GM12878 (cell line): ENCODE measurements around the gene MORC3. TPM values are rescaled to one million over a fixed set of nuclear protein-coding genes. Genes with fewer than 3 reads are reported as not detected.
A peak's percentile ranks its signal among the peaks of the same experiment; 100 is the strongest.

Source experiments
- ASH2L ChIP-seq: fragments of 300-600, 200-600 bp; sonication (generic); IDR thresholded peaks from 2 replicates; pipeline ENCODE4 v1.6.1; 2017; ENCODE audit warnings: low read depth, mild to moderate bottlenecking, borderline replicate concordance
- ATF7 ChIP-seq: fragments of 450-650 bp; IDR thresholded peaks from 2 replicates; pipeline ENCODE4 v1.6.1; 2016; ENCODE audit warnings: low read depth, mild to moderate bottlenecking
- BACH1 ChIP-seq: fragments of 450-650 bp; IDR thresholded peaks from 2 replicates; pipeline ENCODE4 v1.6.1; 2017; ENCODE audit warnings: mild to moderate bottlenecking, borderline replicate concordance
- BRCA1 ChIP-seq: IDR thresholded peaks from 2 replicates; pipeline ENCODE4 v1.6.1; 2011; ENCODE audit warnings: low read depth, low read length, improper control_type of control experiment
- CHD2 ChIP-seq: IDR thresholded peaks from 2 replicates; pipeline ENCODE4 v1.6.1; 2011; ENCODE audit warnings: low read depth, low read length, improper control_type of control experiment, borderline replicate concordance
- EP300 ChIP-seq, 2 experiments: fragments of 150-350 bp in 1 of 2; IDR thresholded peaks; 2 replicates each; pipeline ENCODE4 v1.6.1; 2011 to 2012; ENCODE audit warnings: low read depth in 2 of 2, low read length in 2 of 2, borderline replicate concordance in 1 of 2, improper control_type of control experiment in 1 of 2, inconsistent platforms in 1 of 2; ENCODE audit not compliant: control insufficient read depth in 1 of 2
- IRF4 ChIP-seq: IDR thresholded peaks from 2 replicates; pipeline ENCODE4 v1.6.1; 2011; ENCODE audit warnings: low read depth, low read length
- NFXL1 ChIP-seq: fragments of 450-650 bp; IDR thresholded peaks from 2 replicates; pipeline ENCODE4 v1.6.1; 2017; ENCODE audit warnings: antibody characterized with exemption, mild to moderate bottlenecking, borderline replicate concordance
- POLR2A ChIP-seq: IDR thresholded peaks from 2 replicates; pipeline ENCODE4 v1.6.1; 2011; ENCODE audit warnings: low read depth, mild to moderate bottlenecking, low read length
- RAD21 ChIP-seq: IDR thresholded peaks from 2 replicates; pipeline ENCODE4 v1.6.1; 2011; ENCODE audit warnings: mild to moderate bottlenecking, low read depth, low read length, moderate library complexity; ENCODE audit not compliant: insufficient read depth
- RB1 ChIP-seq: fragments of 450-650 bp; formaldehyde crosslinking; IDR thresholded peaks from 2 replicates; pipeline ENCODE4 v1.6.1; 2017; ENCODE audit warnings: mild to moderate bottlenecking, borderline replicate concordance
- RELA ChIP-seq: fragments of 450-650 bp; IDR thresholded peaks from 2 replicates; pipeline ENCODE4 v1.8.0; 2014; ENCODE audit warnings: borderline replicate concordance; ENCODE audit not compliant: partially characterized antibody
- SMAD5 ChIP-seq: IDR thresholded peaks from 2 replicates; pipeline ENCODE4 v1.6.1; 2016; ENCODE audit warnings: antibody characterized with exemption, low read depth
- SREBF1 ChIP-seq: IDR thresholded peaks from 2 replicates; pipeline ENCODE4 v1.6.1; 2012; ENCODE audit warnings: mild to moderate bottlenecking, low read length
- SREBF2 ChIP-seq: IDR thresholded peaks from 2 replicates; pipeline ENCODE4 v1.6.1; 2012; ENCODE audit warnings: mild to moderate bottlenecking, low read length
- STAT1 ChIP-seq: fragments of 450-650 bp; conservative IDR thresholded peaks from 2 replicates; pipeline ENCODE4 v1.6.1; 2014; ENCODE audit warnings: antibody characterized with exemption, mild to moderate bottlenecking
- WRNIP1 ChIP-seq: IDR thresholded peaks from 2 replicates; pipeline ENCODE4 v1.6.1; 2011; ENCODE audit warnings: low read depth, low read length, improper control_type of control experiment, borderline replicate concordance
- ZNF622 ChIP-seq: fragments of 450-650 bp; IDR thresholded peaks from 2 replicates; pipeline ENCODE4 v1.6.1; 2017; ENCODE audit warnings: mild to moderate bottlenecking, inconsistent platforms
- polyA plus RNA-seq, 11 experiments: library from polyadenylated mRNA; depleted of rRNA in 4 of 11; unstranded in 6 of 11; stranded (reverse) in 5 of 11; fragments of >200 nt; fragmentation: Nextera tagmentation in 4 of 11; fragmentation: Illumina TruSeq in 1 of 11; extraction: Ambion mirVana in 4 of 11; extraction: Trizol in 1 of 11; gene quantifications; 1 replicate in 1 of 11; 2 replicates in 10 of 11; pipeline versions ENCODE4 v1.2.1 to v1.2.3, GENCODE V29; 2011 to 2016; ENCODE audit warnings: inconsistent platforms in 2 of 11, missing spikeins in 2 of 11, low read depth in 1 of 11
- total RNA-seq, 4 experiments: library from RNA; depleted of rRNA in 3 of 4; stranded (reverse); fragments of >200 nt in 3 of 4; fragmentation: Illumina TruSeq in 1 of 4; extraction: Trizol in 1 of 4; gene quantifications; 2 replicates each; pipeline versions ENCODE4 v1.2.1 to v1.2.3, GENCODE V29; 2013 to 2021
- TF ChIP-seq, protein P1 (sequence below): fragments of 450-650 bp; formaldehyde crosslinking; IDR thresholded peaks from 2 replicates; pipeline ENCODE4 v1.5.0; 2022; ENCODE audit warnings: mild to moderate bottlenecking, missing genetic modification characterization
- TF ChIP-seq, protein P2 (sequence below): fragments of 450-650 bp; IDR thresholded peaks from 2 replicates; pipeline ENCODE4 v1.6.1; 2016; ENCODE audit warnings: mild to moderate bottlenecking, moderate library complexity, borderline replicate concordance
- TF ChIP-seq, protein P3 (sequence below): fragments of 450-650 bp; IDR thresholded peaks from 2 replicates; pipeline ENCODE4 v1.6.1; 2017; ENCODE audit warnings: antibody characterized with exemption, mild to moderate bottlenecking, moderate library complexity

Gene MORC3
- total and polyA plus RNA-seq, 10 of the 15 experiments (the other 5 are each of a cell fraction or from before 2014, with no cell fraction given), result 5.5 to 29.9 (median 16.3) TPM

DNA sequence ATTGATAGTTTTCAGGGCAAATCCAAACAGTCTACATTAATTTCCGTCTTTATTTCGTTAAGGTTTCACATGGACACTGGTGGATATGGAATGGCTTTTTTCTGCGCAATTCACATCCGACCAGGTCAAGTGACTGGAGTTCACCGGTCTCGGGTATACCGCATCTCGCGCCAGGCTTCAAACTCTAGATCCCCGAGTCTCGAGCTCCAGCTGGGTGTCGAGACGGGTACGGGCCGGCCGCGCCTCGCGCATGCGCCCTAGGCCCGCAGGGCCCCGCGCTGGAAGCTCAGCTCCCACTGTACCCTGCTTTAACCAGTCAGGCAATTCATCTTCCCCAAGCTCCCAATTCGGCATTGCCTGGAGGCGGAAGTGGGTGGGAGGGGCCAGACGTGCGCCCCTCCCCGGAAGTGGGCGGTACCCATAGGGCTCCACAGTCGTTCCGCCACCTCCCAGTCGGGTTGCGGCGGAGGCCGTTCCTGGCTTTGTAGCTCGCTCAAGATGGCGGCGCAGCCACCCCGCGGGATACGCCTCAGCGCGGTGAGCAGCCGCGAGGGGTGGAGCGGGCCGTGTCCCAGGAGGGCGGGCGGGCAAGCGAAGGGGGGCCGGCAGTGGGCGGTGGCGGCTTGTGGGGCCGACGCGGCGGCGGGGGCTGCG lies at the start of gene MORC3 (continued):
- TF ChIP-seq EP300 (IDR thresholded peaks at IDR 0.05; ENCODE audit: borderline replicate concordance in 1 of 2, control insufficient read depth in 1 of 2, low read depth in 2 of 2, low read length in 2 of 2) (0 out of 4 replicates have a peak, but pooled peaks of 1 of the 2 experiments have one; percentile 16), RB1 (peak; percentile 66; the same call in 1 of the 2 replicates), ATF7 (no peak), POLR2A (peak; percentile 98), BRCA1 (no peak), IRF4 (0 out of 2 replicates have a peak, but pooled peaks have one; percentile 54), CHD2 (peak; percentile 80), ZNF622 (no peak), BACH1 (no peak), STAT1 (0 out of 2 replicates have a peak, but pooled peaks have one; percentile 46), ASH2L (no peak), SMAD5 (peak; percentile 87), RELA (peak; percentile 19), SREBF1 (no peak), RAD21 (0 out of 2 replicates have a peak, but pooled peaks have one; percentile 0), WRNIP1 (no peak), SREBF2 (no peak), NFXL1 (no peak)
- TF ChIP-seq, protein P1, sequence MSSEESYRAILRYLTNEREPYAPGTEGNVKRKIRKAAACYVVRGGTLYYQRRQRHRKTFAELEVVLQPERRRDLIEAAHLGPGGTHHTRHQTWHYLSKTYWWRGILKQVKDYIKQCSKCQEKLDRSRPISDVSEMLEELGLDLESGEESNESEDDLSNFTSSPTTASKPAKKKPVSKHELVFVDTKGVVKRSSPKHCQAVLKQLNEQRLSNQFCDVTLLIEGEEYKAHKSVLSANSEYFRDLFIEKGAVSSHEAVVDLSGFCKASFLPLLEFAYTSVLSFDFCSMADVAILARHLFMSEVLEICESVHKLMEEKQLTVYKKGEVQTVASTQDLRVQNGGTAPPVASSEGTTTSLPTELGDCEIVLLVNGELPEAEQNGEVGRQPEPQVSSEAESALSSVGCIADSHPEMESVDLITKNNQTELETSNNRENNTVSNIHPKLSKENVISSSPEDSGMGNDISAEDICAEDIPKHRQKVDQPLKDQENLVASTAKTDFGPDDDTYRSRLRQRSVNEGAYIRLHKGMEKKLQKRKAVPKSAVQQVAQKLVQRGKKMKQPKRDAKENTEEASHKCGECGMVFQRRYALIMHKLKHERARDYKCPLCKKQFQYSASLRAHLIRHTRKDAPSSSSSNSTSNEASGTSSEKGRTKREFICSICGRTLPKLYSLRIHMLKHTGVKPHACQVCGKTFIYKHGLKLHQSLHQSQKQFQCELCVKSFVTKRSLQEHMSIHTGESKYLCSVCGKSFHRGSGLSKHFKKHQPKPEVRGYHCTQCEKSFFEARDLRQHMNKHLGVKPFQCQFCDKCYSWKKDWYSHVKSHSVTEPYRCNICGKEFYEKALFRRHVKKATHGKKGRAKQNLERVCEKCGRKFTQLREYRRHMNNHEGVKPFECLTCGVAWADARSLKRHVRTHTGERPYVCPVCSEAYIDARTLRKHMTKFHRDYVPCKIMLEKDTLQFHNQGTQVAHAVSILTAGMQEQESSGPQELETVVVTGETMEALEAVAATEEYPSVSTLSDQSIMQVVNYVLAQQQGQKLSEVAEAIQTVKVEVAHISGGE (CRISPR knock-in tag), result no peak
- TF ChIP-seq, protein P2, sequence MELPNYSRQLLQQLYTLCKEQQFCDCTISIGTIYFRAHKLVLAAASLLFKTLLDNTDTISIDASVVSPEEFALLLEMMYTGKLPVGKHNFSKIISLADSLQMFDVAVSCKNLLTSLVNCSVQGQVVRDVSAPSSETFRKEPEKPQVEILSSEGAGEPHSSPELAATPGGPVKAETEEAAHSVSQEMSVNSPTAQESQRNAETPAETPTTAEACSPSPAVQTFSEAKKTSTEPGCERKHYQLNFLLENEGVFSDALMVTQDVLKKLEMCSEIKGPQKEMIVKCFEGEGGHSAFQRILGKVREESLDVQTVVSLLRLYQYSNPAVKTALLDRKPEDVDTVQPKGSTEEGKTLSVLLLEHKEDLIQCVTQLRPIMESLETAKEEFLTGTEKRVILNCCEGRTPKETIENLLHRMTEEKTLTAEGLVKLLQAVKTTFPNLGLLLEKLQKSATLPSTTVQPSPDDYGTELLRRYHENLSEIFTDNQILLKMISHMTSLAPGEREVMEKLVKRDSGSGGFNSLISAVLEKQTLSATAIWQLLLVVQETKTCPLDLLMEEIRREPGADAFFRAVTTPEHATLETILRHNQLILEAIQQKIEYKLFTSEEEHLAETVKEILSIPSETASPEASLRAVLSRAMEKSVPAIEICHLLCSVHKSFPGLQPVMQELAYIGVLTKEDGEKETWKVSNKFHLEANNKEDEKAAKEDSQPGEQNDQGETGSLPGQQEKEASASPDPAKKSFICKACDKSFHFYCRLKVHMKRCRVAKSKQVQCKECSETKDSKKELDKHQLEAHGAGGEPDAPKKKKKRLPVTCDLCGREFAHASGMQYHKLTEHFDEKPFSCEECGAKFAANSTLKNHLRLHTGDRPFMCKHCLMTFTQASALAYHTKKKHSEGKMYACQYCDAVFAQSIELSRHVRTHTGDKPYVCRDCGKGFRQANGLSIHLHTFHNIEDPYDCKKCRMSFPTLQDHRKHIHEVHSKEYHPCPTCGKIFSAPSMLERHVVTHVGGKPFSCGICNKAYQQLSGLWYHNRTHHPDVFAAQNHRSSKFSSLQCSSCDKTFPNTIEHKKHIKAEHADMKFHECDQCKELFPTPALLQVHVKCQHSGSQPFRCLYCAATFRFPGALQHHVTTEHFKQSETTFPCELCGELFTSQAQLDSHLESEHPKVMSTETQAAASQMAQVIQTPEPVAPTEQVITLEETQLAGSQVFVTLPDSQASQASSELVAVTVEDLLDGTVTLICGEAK, result peak; percentile 84
- TF ChIP-seq, protein P3, sequence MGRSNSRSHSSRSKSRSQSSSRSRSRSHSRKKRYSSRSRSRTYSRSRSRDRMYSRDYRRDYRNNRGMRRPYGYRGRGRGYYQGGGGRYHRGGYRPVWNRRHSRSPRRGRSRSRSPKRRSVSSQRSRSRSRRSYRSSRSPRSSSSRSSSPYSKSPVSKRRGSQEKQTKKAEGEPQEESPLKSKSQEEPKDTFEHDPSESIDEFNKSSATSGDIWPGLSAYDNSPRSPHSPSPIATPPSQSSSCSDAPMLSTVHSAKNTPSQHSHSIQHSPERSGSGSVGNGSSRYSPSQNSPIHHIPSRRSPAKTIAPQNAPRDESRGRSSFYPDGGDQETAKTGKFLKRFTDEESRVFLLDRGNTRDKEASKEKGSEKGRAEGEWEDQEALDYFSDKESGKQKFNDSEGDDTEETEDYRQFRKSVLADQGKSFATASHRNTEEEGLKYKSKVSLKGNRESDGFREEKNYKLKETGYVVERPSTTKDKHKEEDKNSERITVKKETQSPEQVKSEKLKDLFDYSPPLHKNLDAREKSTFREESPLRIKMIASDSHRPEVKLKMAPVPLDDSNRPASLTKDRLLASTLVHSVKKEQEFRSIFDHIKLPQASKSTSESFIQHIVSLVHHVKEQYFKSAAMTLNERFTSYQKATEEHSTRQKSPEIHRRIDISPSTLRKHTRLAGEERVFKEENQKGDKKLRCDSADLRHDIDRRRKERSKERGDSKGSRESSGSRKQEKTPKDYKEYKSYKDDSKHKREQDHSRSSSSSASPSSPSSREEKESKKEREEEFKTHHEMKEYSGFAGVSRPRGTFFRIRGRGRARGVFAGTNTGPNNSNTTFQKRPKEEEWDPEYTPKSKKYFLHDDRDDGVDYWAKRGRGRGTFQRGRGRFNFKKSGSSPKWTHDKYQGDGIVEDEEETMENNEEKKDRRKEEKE, result no peak
